Epithelial cell of proximal tubule (primary cell): ENCODE results near the gene EXOC1. TPM values are rescaled to one million over a fixed set of nuclear protein-coding genes. Genes with fewer than 3 reads are reported as not detected.
"Not testable (repeated sequence)": the region's sequence is repeated elsewhere in the genome, so short reads cannot be mapped to it uniquely, and the experiment has no call there.

ENCODE experiments used
- DNase-seq: peaks from one replicate; pipeline ENCODE4 v3.0.0-alpha.2; 2011; ENCODE audit warnings: low read depth
- H3K4me3 ChIP-seq: 2 replicates; pipeline ENCODE4 v1.5.1; 2011; ENCODE audit warnings: low read depth, mild to moderate bottlenecking, low read length
- CTCF ChIP-seq: conservative IDR thresholded peaks from 2 replicates; pipeline ENCODE4 v1.5.1; 2012; ENCODE audit warnings: low read depth, mild to moderate bottlenecking, low read length
- total RNA-seq: library from RNA; depleted of rRNA; stranded (reverse); fragments of >200 nt; gene quantifications from 2 replicates; pipeline ENCODE4 v1.2.3, GENCODE V29; 2015

Gene EXOC1
- total RNA-seq, 1 donor from 2014 or later: 16.8 TPM

- TF ChIP-seq CTCF: no peak
- H3K4me3 ChIP-seq: no peak overlapping the region
- no peak for DNase-seq
Observed at GRCh38 chr4:55928846-55929245, 75.4 kb downstream of the EXOC1 start.

GRCh38 chr4:55931043-55931442 lies 77.6 kb downstream of the EXOC1 start:
- no peak for TF ChIP-seq CTCF
- DNase-seq: no peak
- no peak overlapping the region for H3K4me3 ChIP-seq

- DNase-seq: no peak
- no peak for TF ChIP-seq CTCF
- H3K4me3 ChIP-seq: no peak overlapping the region
Observed at GRCh38 chr4:55931833-55932232, 78.4 kb downstream of the EXOC1 start.

- no peak for DNase-seq
- no peak for TF ChIP-seq CTCF
- H3K4me3 ChIP-seq: no peak overlapping the region
Observed at GRCh38 chr4:55932511-55932910, 79.1 kb downstream of the EXOC1 start.

GRCh38 chr4:55933611-55934010 lies 80.2 kb downstream of the EXOC1 start:
- TF ChIP-seq CTCF: no peak
- DNase-seq: no peak
- H3K4me3 ChIP-seq: no peak overlapping the region

GRCh38 chr4:55935907-55936306 lies 82.5 kb downstream of the EXOC1 start:
- not testable (repeated sequence) for H3K4me3 ChIP-seq, DNase-seq

- H3K4me3 ChIP-seq: no peak overlapping the region
- DNase-seq: no peak
- no peak for TF ChIP-seq CTCF
Observed at GRCh38 chr4:55938481-55938880, 85.0 kb downstream of the EXOC1 start.

- no peak for DNase-seq
- TF ChIP-seq CTCF: no peak
- H3K4me3 ChIP-seq: no peak overlapping the region
Observed at GRCh38 chr4:55939421-55939820, 86.0 kb downstream of the EXOC1 start.
